BJ (cell line): ENCODE results near the gene SERPINA9. TPM values are rescaled to one million over a fixed set of nuclear protein-coding genes. Genes with fewer than 3 reads are reported as not detected.
"Not testable (repeated sequence)": the region's sequence is repeated elsewhere in the genome, so short reads cannot be mapped to it uniquely, and the experiment has no call there.

Experiments used
- CTCF ChIA-PET: fragments of 350-600 bp; formaldehyde crosslinking; extraction: SDS; loops from one replicate; lab custom pipeline; 2021; ENCODE audit warnings: antibody characterized with exemption, inconsistent platforms; lab: Yijun Ruan, JAX
- POLR2A ChIA-PET: fragments of 300-600 bp; sonication (Branson Sonifier 250); formaldehyde crosslinking; extraction: SDS; loops from one replicate; lab custom pipeline; 2021; ENCODE audit warnings: antibody characterized with exemption; lab: Charles Lee
- DNase-seq: peaks from one replicate; pipeline ENCODE4 v3.0.0-alpha.2; 2011; ENCODE audit warnings: low read depth
- H3K27me3 ChIP-seq: 2 replicates; pipeline ENCODE4 v1.6.0; 2011; ENCODE audit warnings: low read length; ENCODE audit not compliant: control insufficient read depth, insufficient read depth
- H3K36me3 ChIP-seq: 2 replicates; pipeline ENCODE4 v1.5.1; 2011; ENCODE audit warnings: low read length; ENCODE audit not compliant: control insufficient read depth, insufficient read depth
- H3K4me3 ChIP-seq: 2 replicates; pipeline ENCODE4 v1.5.1; 2011; ENCODE audit warnings: low read depth, mild to moderate bottlenecking, control low read depth, low read length
- polyA plus RNA-seq: library from polyadenylated mRNA; depleted of rRNA; stranded (reverse); fragments of >200 nt; gene quantifications from 2 replicates; pipeline ENCODE4 v1.2.3, GENCODE V29; 2011
- TF ChIP-seq, protein P1 (sequence below): IDR thresholded peaks from 2 replicates; pipeline ENCODE4 v1.5.1; 2011; ENCODE audit warnings: low read depth, mild to moderate bottlenecking, control low read depth, inconsistent platforms, low read length, moderate library complexity; ENCODE audit not compliant: insufficient read depth

SERPINA9 gene
- polyA plus RNA-seq, 1 experiment, result 0.12 TPM

DNA sequence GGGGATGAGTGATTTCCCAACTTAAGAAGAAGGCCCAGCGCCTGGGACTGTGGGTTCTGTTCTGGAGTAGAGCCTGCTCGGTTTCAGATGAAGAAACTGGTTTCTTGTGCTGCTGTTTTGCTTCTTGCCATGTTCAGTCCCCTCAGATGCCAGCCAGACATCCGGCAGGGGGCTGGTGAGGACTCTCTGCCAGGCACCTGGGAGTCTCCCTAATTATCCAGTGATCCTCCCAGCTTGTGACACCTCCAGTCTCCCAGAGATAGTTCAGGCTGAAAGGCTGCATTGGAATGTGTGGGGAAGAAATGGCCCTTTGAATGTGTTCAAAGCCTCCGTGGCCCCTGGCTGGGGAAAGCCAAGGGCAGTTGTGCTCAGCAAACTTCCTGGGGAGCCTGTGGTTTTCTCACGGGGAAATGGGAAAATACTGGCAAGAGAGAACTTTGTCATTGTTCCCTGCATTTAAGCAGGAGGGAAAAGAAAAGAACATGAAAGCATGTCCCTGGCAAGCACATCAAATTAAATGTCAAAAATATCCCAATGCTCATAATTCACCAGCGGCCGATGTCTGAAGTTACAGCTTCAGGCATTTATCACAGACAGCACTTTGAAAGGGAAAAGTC is 41.8 kb upstream of the SERPINA9 start:
- no peaks in the 10 kb centered on the region for H3K27me3 ChIP-seq
- ChIA-PET CTCF (no interaction called here), POLR2A (no interaction called here)
- DNase-seq, result no peak
- no peaks in the 10 kb centered on the region for H3K36me3 ChIP-seq
- no peak overlapping the region for H3K4me3 ChIP-seq
- TF ChIP-seq, protein P1, sequence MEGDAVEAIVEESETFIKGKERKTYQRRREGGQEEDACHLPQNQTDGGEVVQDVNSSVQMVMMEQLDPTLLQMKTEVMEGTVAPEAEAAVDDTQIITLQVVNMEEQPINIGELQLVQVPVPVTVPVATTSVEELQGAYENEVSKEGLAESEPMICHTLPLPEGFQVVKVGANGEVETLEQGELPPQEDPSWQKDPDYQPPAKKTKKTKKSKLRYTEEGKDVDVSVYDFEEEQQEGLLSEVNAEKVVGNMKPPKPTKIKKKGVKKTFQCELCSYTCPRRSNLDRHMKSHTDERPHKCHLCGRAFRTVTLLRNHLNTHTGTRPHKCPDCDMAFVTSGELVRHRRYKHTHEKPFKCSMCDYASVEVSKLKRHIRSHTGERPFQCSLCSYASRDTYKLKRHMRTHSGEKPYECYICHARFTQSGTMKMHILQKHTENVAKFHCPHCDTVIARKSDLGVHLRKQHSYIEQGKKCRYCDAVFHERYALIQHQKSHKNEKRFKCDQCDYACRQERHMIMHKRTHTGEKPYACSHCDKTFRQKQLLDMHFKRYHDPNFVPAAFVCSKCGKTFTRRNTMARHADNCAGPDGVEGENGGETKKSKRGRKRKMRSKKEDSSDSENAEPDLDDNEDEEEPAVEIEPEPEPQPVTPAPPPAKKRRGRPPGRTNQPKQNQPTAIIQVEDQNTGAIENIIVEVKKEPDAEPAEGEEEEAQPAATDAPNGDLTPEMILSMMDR, result no peak

DNA sequence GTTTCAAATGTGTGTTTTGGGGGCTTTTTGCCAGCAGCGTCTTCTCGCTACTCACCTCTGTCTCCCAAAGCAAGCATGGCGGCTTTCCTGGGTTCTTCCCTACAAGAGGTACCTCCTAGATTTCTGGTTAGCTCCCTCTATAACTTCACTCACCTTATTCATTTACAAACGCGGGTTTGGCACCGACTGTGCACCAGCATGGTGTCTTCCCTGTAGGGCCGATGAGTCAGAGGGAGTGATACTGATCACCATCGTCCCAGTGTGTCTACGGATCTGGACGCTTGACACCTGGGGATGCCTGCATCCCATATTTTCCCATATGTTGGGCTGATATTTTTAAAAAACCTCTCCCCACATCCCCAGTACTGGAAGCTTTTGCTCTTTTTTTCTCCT is 41.2 kb upstream of the SERPINA9 start:
- ChIA-PET POLR2A (no interaction called here), CTCF (no interaction called here)
- Histone ChIP-seq H3K4me3 (no peak overlapping the region), H3K27me3 (no peaks in the 10 kb centered on the region), H3K36me3 (no peaks in the 10 kb centered on the region)
- no peak for DNase-seq
- TF ChIP-seq, protein P1, result no peak

DNA sequence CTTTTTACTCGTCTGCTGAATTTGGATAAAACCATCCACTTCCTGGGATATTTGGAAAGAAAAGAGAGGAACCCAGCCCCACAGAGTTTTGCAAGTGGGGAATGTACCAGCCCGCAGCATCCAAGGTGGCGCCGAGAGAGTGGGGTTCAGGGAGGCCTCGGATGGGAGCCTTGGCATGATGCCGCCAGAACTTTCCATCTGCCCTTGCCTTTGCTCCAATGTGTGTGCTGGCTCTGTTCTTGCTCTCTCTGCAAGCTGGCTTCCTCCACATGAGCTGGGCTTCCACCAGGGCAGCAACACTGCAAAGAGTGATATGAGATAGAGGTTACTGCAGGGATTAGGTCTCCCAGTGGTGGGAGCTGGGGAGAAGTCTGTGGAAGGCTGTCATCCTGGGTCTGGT is 39.9 kb upstream of the SERPINA9 start:
- TF ChIP-seq, protein P1, result no peak
- no peak overlapping the region for H3K4me3 ChIP-seq
- H3K36me3 ChIP-seq, result no peaks in the 10 kb centered on the region
- ChIA-PET POLR2A (no interaction called here), CTCF (no interaction called here)
- H3K27me3 ChIP-seq, result no peaks in the 10 kb centered on the region
- DNase-seq, result no peak

DNA sequence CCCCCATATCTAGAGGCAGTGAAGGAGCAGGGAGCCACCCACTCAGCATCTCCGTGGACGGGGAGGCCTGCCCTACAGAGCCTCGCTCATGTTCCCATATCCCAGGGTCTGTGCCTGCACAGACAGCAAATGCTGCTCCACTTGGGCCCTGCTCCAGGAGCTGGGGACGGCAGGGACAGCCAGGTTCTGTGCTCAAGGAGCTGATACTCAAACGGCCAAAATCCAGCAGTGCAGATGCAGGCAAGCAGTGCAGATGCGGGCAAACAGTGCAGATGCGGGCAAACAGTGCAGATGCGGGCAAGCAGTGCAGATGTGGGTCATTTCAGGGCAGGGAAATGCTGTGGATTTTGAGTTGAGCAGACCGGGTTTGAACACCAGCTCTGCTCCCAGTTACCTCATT is 39.4 kb upstream of the SERPINA9 start:
- no peaks in the 10 kb centered on the region for H3K36me3 ChIP-seq
- no peak overlapping the region for H3K4me3 ChIP-seq
- ChIA-PET POLR2A (no interaction called here), CTCF (no interaction called here)
- H3K27me3 ChIP-seq, result no peaks in the 10 kb centered on the region
- TF ChIP-seq, protein P1, result no peak
- no peak for DNase-seq

DNA sequence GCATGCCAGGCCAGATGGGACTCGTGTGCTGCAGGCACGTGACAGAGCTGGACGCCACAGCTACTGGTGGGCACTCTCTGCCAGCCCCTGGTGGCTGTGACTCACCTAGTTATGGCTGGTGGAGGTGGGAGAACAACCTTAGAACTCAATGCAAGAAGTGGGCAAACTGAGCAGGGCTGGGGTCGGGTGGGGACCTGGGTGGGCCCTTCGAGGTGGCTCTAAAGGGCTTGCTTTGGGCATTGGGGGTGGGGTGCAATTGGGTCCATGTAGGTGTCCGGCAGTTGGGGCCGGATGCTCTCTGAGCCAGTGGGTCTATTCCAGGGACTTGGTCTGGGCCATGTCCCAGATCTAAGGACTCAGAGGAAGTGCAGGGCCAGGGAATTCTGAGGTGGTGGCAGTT is 38.4 kb upstream of the SERPINA9 start:
- Histone ChIP-seq H3K36me3 (no peaks in the 10 kb centered on the region), H3K27me3 (no peaks in the 10 kb centered on the region), H3K4me3 (no peak overlapping the region)
- ChIA-PET CTCF (interaction anchor here (0.6 kb wide), 1 partner anchor 35 kb away, joined by 4 read pairs; no protein-coding TSS in a partner anchor), POLR2A (no interaction called here)
- DNase-seq, result no peak
- TF ChIP-seq, protein P1, result no peak

DNA sequence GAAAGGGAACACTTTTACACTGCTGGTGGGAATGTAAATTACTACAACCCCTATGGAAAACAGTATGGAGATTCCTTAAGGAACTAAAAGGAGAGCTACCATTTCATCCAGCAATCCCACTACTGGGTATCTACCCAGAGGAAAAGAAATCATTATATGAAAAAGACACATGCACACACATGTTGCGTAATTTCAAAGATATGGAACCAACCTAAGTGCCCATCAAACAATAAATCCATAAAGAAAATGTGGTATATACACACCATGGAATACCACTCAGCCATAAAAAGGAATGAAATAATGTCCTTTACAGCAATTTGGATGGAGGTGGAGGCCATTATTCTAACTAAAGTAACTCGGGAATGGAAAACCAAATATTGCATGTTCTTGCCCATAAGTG is 34.5 kb upstream of the SERPINA9 start:
- H3K27me3 ChIP-seq, CTCF ChIA-PET, H3K4me3 ChIP-seq, DNase-seq, H3K36me3 ChIP-seq, POLR2A ChIA-PET: not testable (repeated sequence)
